ENCODE measurements around the gene TFAP2B.

The TFAP2B gene

DNA sequence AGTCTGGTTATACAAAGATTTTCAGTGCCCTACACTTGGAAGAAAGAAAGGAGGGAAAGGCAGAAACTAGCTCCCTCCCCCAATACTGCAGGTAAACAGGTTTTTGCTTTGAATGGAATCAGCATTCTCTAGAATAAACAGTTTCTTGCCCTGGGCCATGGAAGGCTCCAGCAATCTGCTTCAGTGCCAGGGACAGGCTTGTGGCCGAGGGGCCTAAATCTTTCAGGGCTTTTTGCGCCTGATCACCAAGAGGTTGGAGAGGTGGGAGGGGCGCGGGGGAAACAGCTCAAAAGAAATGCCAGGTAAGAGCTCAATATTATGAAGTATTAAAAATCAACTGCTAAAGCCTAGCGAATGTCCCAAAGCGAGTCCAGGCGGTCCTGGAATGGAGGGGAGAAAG lies 23.8 kb downstream of the TFAP2B start:
- no peaks in the 10 kb centered on the region for H3K79me2 ChIP-seq (ENCODE audit: insufficient read depth, low read length)
- no peak overlapping the region for H3K4me3 ChIP-seq (ENCODE audit: low read depth, low read length, poor library complexity, severe bottlenecking)
- H3K27ac ChIP-seq (ENCODE audit: low read depth, low read length, poor library complexity, severe bottlenecking) = no peak overlapping the region
- no peaks in the 10 kb centered on the region for H3K4me1 ChIP-seq (ENCODE audit: insufficient read depth, low read length, severe bottlenecking)
- no peak overlapping the region for H3K9ac ChIP-seq (ENCODE audit: low read length)
- no peaks in the 10 kb centered on the region for H3K36me3 ChIP-seq (ENCODE audit: insufficient read depth, low read length)
- no peaks in the 10 kb centered on the region for H4K20me1 ChIP-seq (ENCODE audit: insufficient read depth, low read length)
- no peaks in the 10 kb centered on the region for H3F3A ChIP-seq (ENCODE audit: insufficient read depth, low read length)
- H3K9me2 ChIP-seq (ENCODE audit: low read depth, low read length) = no peaks in the 10 kb centered on the region
- no peaks in the 10 kb centered on the region for H3K27me3 ChIP-seq (ENCODE audit: insufficient read depth, low read length)
- no peak overlapping the region for H2AFZ ChIP-seq (ENCODE audit: low read length)
- no peak overlapping the region for H3K4me2 ChIP-seq (ENCODE audit: low read length)
- TF ChIP-seq EZH2 (IDR thresholded peaks at IDR 0.05; ENCODE audit: borderline replicate concordance, low read length) = no peak
- TF ChIP-seq, protein P1, sequence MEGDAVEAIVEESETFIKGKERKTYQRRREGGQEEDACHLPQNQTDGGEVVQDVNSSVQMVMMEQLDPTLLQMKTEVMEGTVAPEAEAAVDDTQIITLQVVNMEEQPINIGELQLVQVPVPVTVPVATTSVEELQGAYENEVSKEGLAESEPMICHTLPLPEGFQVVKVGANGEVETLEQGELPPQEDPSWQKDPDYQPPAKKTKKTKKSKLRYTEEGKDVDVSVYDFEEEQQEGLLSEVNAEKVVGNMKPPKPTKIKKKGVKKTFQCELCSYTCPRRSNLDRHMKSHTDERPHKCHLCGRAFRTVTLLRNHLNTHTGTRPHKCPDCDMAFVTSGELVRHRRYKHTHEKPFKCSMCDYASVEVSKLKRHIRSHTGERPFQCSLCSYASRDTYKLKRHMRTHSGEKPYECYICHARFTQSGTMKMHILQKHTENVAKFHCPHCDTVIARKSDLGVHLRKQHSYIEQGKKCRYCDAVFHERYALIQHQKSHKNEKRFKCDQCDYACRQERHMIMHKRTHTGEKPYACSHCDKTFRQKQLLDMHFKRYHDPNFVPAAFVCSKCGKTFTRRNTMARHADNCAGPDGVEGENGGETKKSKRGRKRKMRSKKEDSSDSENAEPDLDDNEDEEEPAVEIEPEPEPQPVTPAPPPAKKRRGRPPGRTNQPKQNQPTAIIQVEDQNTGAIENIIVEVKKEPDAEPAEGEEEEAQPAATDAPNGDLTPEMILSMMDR (IDR thresholded peaks at IDR 0.05; ENCODE audit: low read length) = no peak
- no peaks in the 10 kb centered on the region for H3K9me3 ChIP-seq (ENCODE audit: low read length)

DNA sequence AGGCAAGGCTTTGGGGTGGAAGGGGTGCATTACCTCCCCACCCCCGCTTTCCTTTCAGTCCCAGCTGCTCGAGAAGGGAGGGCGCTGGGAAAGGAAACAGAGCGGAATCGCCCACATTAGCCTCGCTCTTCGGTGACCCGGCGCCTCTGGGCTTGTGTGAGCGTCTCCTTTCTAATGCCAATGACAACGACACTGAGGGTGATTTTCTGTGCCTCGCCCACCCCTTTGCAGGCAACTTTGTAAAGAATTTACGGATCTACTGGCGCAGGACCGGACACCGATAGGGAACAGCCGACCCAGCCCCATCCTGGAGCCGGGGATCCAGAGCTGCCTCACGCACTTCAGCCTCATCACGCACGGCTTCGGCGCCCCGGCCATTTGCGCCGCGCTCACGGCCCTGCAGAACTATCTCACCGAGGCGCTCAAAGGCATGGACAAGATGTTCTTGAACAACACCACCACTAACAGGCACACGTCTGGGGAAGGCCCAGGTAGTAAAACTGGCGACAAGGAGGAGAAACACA lies 24.3 kb downstream of the TFAP2B start:
- Histone ChIP-seq H3K79me2 (ENCODE audit: insufficient read depth, low read length) (no peaks in the 10 kb centered on the region), H3K9ac (ENCODE audit: low read length) (no peak overlapping the region), H3K9me2 (ENCODE audit: low read depth, low read length) (no peaks in the 10 kb centered on the region), H3K9me3 (ENCODE audit: low read length) (no peaks in the 10 kb centered on the region), H3F3A (ENCODE audit: insufficient read depth, low read length) (no peaks in the 10 kb centered on the region), H2AFZ (ENCODE audit: low read length) (no peak overlapping the region), H3K4me2 (ENCODE audit: low read length) (no peak overlapping the region), H3K27ac (ENCODE audit: low read depth, low read length, poor library complexity, severe bottlenecking) (no peak overlapping the region), H3K27me3 (ENCODE audit: insufficient read depth, low read length) (no peaks in the 10 kb centered on the region), H3K36me3 (ENCODE audit: insufficient read depth, low read length) (no peaks in the 10 kb centered on the region), H4K20me1 (ENCODE audit: insufficient read depth, low read length) (no peaks in the 10 kb centered on the region), H3K4me3 (ENCODE audit: low read depth, low read length, poor library complexity, severe bottlenecking) (no peak overlapping the region), H3K4me1 (ENCODE audit: insufficient read depth, low read length, severe bottlenecking) (no peaks in the 10 kb centered on the region)
- TF ChIP-seq EZH2 (IDR thresholded peaks at IDR 0.05; ENCODE audit: borderline replicate concordance, low read length) = no peak
- TF ChIP-seq, protein P1 (IDR thresholded peaks at IDR 0.05; ENCODE audit: low read length) = no peak

DNA sequence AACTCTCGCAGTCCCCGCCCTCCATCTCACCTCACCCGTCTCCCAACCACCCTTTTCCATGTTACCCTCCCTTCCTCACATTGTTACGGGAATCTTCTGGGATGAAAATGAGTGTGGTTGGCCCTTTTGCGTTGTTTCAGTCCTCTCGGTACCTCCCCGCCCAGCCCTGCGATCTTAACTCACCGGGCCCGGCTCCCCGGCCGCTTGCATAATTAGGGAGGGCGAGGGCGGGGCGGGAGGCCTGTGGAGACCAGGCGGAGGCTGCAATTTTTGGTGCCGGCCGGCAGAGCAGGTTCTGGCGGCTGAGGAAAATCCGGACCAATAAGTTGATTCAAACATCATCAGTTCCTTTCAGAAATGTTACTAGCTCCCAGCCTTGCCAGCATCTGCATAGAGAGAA lies 25.2 kb downstream of the TFAP2B start:
- no peak overlapping the region for H2AFZ ChIP-seq (ENCODE audit: low read length)

More for the DNA sequence above, 25.2 kb downstream of the TFAP2B start:
- no peaks in the 10 kb centered on the region for H3K27me3 ChIP-seq (ENCODE audit: insufficient read depth, low read length)
- TF ChIP-seq, protein P1 (IDR thresholded peaks at IDR 0.05; ENCODE audit: low read length) = no peak
- no peak for TF ChIP-seq EZH2 (IDR thresholded peaks at IDR 0.05; ENCODE audit: borderline replicate concordance, low read length)
- H3K9ac ChIP-seq (ENCODE audit: low read length) = no peak overlapping the region
- H3K4me1 ChIP-seq (ENCODE audit: insufficient read depth, low read length, severe bottlenecking) = no peaks in the 10 kb centered on the region
- no peak overlapping the region for H3K27ac ChIP-seq (ENCODE audit: low read depth, low read length, poor library complexity, severe bottlenecking)
- H3K36me3 ChIP-seq (ENCODE audit: insufficient read depth, low read length) = no peaks in the 10 kb centered on the region
- H3K4me3 ChIP-seq (ENCODE audit: low read depth, low read length, poor library complexity, severe bottlenecking) = no peak overlapping the region
- no peaks in the 10 kb centered on the region for H3F3A ChIP-seq (ENCODE audit: insufficient read depth, low read length)
- H4K20me1 ChIP-seq (ENCODE audit: insufficient read depth, low read length) = no peaks in the 10 kb centered on the region
- no peaks in the 10 kb centered on the region for H3K79me2 ChIP-seq (ENCODE audit: insufficient read depth, low read length)
- no peaks in the 10 kb centered on the region for H3K9me3 ChIP-seq (ENCODE audit: low read length)
- H3K4me2 ChIP-seq (ENCODE audit: low read length) = no peak overlapping the region
- H3K9me2 ChIP-seq (ENCODE audit: low read depth, low read length) = no peaks in the 10 kb centered on the region

Measured in OCI-LY1 (cell line).